GM06990 (cell line): Measurements from ENCODE around the gene DPEP1.

ENCODE experiments used
- DNase-seq: peaks from one replicate; pipeline ENCODE4 v3.0.0-alpha.2; 2011; ENCODE audit not compliant: insufficient read length; ENCODE audit errors: extremely low read depth
- H3K27me3 ChIP-seq: replicated peaks from 2 replicates; pipeline ENCODE4 v1.6.0; 2011; ENCODE audit warnings: low read length; ENCODE audit not compliant: control insufficient read depth, insufficient read depth
- H3K36me3 ChIP-seq: 2 replicates; pipeline ENCODE4 v1.5.1; 2011; ENCODE audit warnings: low read length; ENCODE audit not compliant: control insufficient read depth, insufficient read depth
- H3K4me3 ChIP-seq: replicated peaks from 2 replicates; pipeline ENCODE4 v1.5.1; 2011; ENCODE audit warnings: low read depth, mild to moderate bottlenecking, control low read depth, low read length
- CTCF ChIP-seq: IDR thresholded peaks from 2 replicates; pipeline ENCODE4 v1.5.1; 2011; ENCODE audit warnings: low read length, control low read depth, mild to moderate bottlenecking, inconsistent platforms; ENCODE audit not compliant: insufficient read depth, poor library complexity, severe bottlenecking

The DPEP1 gene

GRCh38 chr16:89572485-89573205 is 40.8 kb upstream of the DPEP1 start:
- TF ChIP-seq CTCF, result no peak
- Histone ChIP-seq H3K36me3 (no peaks in the 10 kb centered on the region), H3K4me3 (no peak overlapping the region), H3K27me3 (no peaks in the 10 kb centered on the region)
- no peak for DNase-seq

GRCh38 chr16:89573826-89574680 is 39.4 kb upstream of the DPEP1 start:
- no peak for DNase-seq
- no peak for TF ChIP-seq CTCF
- H3K27me3 ChIP-seq, result no peaks in the 10 kb centered on the region
- H3K36me3 ChIP-seq, result no peaks in the 10 kb centered on the region; the same call in 1 of the 2 replicates
- H3K4me3 ChIP-seq, result peak overlapping the region; percentile 44

- DNase-seq, result peak; percentile 80
- peak; percentile 40 for TF ChIP-seq CTCF
- no peaks in the 10 kb centered on the region for H3K27me3 ChIP-seq
- no peaks in the 10 kb centered on the region; the same call in 1 of the 2 replicates for H3K36me3 ChIP-seq
- H3K4me3 ChIP-seq, result peak overlapping the region; percentile 61
Measured at GRCh38 chr16:89574681-89575246, 38.7 kb upstream of the DPEP1 start.

- Histone ChIP-seq H3K36me3 (no peaks in the 10 kb centered on the region; the same call in 1 of the 2 replicates), H3K4me3 (peak within 1 kb of the TSS; percentile 61), H3K27me3 (no peaks in the 10 kb centered on the region)
- no peak for TF ChIP-seq CTCF
- peak; percentile 51 for DNase-seq
Measured at GRCh38 chr16:89575247-89576152, 37.9 kb upstream of the DPEP1 start, which contains the start of gene CPNE7. CPNE7 (plus strand) TSS chr16:89575758; CDS start chr16:89575898, 140 bp downstream.
